Spleen (tissue), 7 donors: ENCODE measurements around the gene IRGQ.

Experiments used
- CTCF ChIP-seq, 11 experiments: fragments of 200-600 bp in 7 of 11; fragments of 450-650 bp in 4 of 11; sonication (generic) in 4 of 11; IDR thresholded peaks in 8 of 11; conservative IDR thresholded peaks in 3 of 11; 1 replicate in 7 of 11; 2 replicates in 4 of 11; pipeline versions ENCODE4 v1.4.0 to v1.8.0; 2016 to 2021; ENCODE audit warnings: antibody characterized with exemption in 11 of 11, inconsistent platforms in 4 of 11, mild to moderate bottlenecking in 1 of 11
- POLR2A ChIP-seq, 3 donors: fragments of 450-650 bp; IDR thresholded peaks; one replicate each; pipeline ENCODE4 v1.5.1; 2017; ENCODE audit warnings: antibody characterized with exemption in 3 of 3, mild to moderate bottlenecking in 1 of 3
- POLR2AphosphoS5 ChIP-seq, 3 donors: sonication (generic); formaldehyde crosslinking; IDR thresholded peaks; one replicate each; pipeline ENCODE4 v1.5.1; 2017; ENCODE audit warnings: antibody characterized with exemption in 3 of 3
- donor health status: DM: no; HTN: no; CAD: no; lungs with moderate emphysema.
- donor health status: DM: no; HTN: no; CAD: no.
- donor health status: DM: no; HTN: no; CAD: no.

- TF ChIP-seq POLR2A (IDR thresholded peaks at IDR 0.05) (no peak), CTCF (IDR thresholded peaks at IDR 0.05 in 8 of 11, conservative IDR thresholded peaks at IDR 0.05 in 3 of 11) (no peak), POLR2AphosphoS5 (IDR thresholded peaks at IDR 0.05) (no peak)
Observed at GRCh38 chr19:43546581-43546980, 49.4 kb downstream of the IRGQ start.
